Stimulated activated CD4-positive, alpha-beta T cell treated with anti-CD3 and anti-CD28 coated beads, Interleukin-4, amount 100 ng/mL, for 1 hour (primary cell): ENCODE data around the gene MICAL3.
"Not testable (repeated sequence)": the region's sequence is repeated elsewhere in the genome, so short reads cannot be mapped to it uniquely, and the experiment has no call there.

Source experiments
- DNase-seq: peaks from one replicate; pipeline ENCODE4 v3.0.0-alpha.2; 2020

Gene MICAL3

GRCh38 chr22:18024276-18024939 lies at the start of gene MICAL3:
Gene MICAL3 (minus strand): TSS chr22:18024561. CDS start chr22:17906812, 117,749 bp downstream.
- DNase-seq, result peak; percentile 67

GRCh38 chr22:18073927-18074326 lies 49.6 kb upstream of the MICAL3 start:
- DNase-seq, result not testable (repeated sequence)

- no peak for DNase-seq
Measured at GRCh38 chr22:18073467-18073866, 49.1 kb upstream of the MICAL3 start.

GRCh38 chr22:18071968-18072310 lies 47.6 kb upstream of the MICAL3 start:
- DNase-seq, result no peak

- DNase-seq, result not testable (repeated sequence)
Measured at GRCh38 chr22:18071307-18071967, 47.1 kb upstream of the MICAL3 start.

- no peak for DNase-seq
Measured at GRCh38 chr22:18070556-18071306, 46.4 kb upstream of the MICAL3 start.

GRCh38 chr22:18070041-18070440 lies 45.7 kb upstream of the MICAL3 start:
- no peak for DNase-seq

- no peak for DNase-seq
Measured at GRCh38 chr22:18069041-18069440, 44.7 kb upstream of the MICAL3 start.

- DNase-seq, result no peak
Measured at GRCh38 chr22:18068381-18068988, 44.1 kb upstream of the MICAL3 start.

GRCh38 chr22:18067548-18068341 lies 43.4 kb upstream of the MICAL3 start:
- DNase-seq, result no peak

GRCh38 chr22:18067121-18067520 lies 42.8 kb upstream of the MICAL3 start:
- DNase-seq, result no peak

GRCh38 chr22:18066181-18066859 lies 42.0 kb upstream of the MICAL3 start:
- DNase-seq, result no peak

GRCh38 chr22:18065256-18065655 lies 40.9 kb upstream of the MICAL3 start:
- DNase-seq, result no peak

GRCh38 chr22:18064636-18065035 lies 40.3 kb upstream of the MICAL3 start:
- no peak for DNase-seq

- DNase-seq, result not testable (repeated sequence)
Measured at GRCh38 chr22:18063715-18064114, 39.4 kb upstream of the MICAL3 start.

GRCh38 chr22:18063306-18063705 lies 38.9 kb upstream of the MICAL3 start:
- DNase-seq, result no peak

GRCh38 chr22:18062421-18062820 lies 38.1 kb upstream of the MICAL3 start:
- DNase-seq, result no peak

GRCh38 chr22:18060646-18061620 lies 36.6 kb upstream of the MICAL3 start:
- no peak for DNase-seq

- DNase-seq, result no peak
Measured at GRCh38 chr22:18059991-18060390, 35.6 kb upstream of the MICAL3 start.

GRCh38 chr22:18059473-18059872 lies 35.1 kb upstream of the MICAL3 start:
- no peak for DNase-seq

- no peak for DNase-seq
Measured at GRCh38 chr22:18059094-18059417, 34.7 kb upstream of the MICAL3 start.
